Cerebellar cortex (tissue), 1 donor: ENCODE results near the gene COPS9.

Source experiments
- DNase-seq: peaks from one replicate; pipeline ENCODE4 v3.0.0-alpha.2; 2015; ENCODE audit warnings: low spot score

COPS9 gene

GRCh38 chr2:240111253-240111652 lies 24.9 kb downstream of the COPS9 start:
- no peak for DNase-seq

GRCh38 chr2:240109386-240109785 lies 26.7 kb downstream of the COPS9 start:
- no peak for DNase-seq

GRCh38 chr2:240107477-240107796 lies 28.7 kb downstream of the COPS9 start:
- DNase-seq: no peak

GRCh38 chr2:240106765-240107476 lies 29.2 kb downstream of the COPS9 start:
- DNase-seq: no peak

- no peak for DNase-seq
Observed at GRCh38 chr2:240105982-240106381, 30.1 kb downstream of the COPS9 start.

DNA sequence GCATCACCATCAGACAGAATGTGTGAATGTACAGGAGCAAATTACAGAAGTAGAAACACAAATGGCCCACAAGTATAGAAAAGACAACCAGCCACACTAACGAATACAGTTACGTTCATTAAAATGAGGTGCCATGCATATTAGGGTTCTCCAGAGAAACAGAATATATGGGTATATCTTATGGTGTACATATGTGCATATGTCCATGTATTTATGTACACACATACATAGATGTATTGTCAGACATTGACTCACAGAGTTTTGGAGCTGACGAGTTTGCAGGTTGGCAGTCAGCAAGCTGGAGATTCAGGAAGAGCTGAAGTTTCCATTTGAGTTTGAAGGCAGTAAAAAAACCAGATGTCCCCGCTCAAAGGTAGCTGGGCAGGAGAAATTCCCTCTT lies 33.0 kb downstream of the COPS9 start:
- DNase-seq: no peak

GRCh38 chr2:240098349-240098748 lies 37.8 kb downstream of the COPS9 start:
- no peak for DNase-seq

GRCh38 chr2:240095556-240096523 lies 40.3 kb downstream of the COPS9 start:
- no peak for DNase-seq

GRCh38 chr2:240089306-240089705 lies 46.8 kb downstream of the COPS9 start:
- no peak for DNase-seq

- no peak for DNase-seq
Observed at GRCh38 chr2:240086563-240086962, 49.5 kb downstream of the COPS9 start.
